OCI-LY7 (cell line): ENCODE measurements around the gene FAF2. TPM values are rescaled to one million over a fixed set of nuclear protein-coding genes. Genes with fewer than 3 reads are reported as not detected.
A peak's percentile ranks its signal among the peaks of the same experiment; 100 is the strongest.
"Not testable (repeated sequence)": the region's sequence is repeated elsewhere in the genome, so short reads cannot be mapped to it uniquely, and the experiment has no call there.

ENCODE experiments used
- BruUV-seq: library from RNA; stranded (reverse); fragments of 400-500 nt; replicated peaks from 2 replicates; lab custom pipeline; 2021; lab: Mats Ljungman, UMichigan
- CTCF ChIA-PET: fragments of 300-600 bp; sonication (Branson Sonifier 250); formaldehyde crosslinking; loops from one replicate; lab custom pipeline; 2022; ENCODE audit warnings: antibody characterized with exemption; ENCODE audit not compliant: unreplicated experiment; lab: Charles Lee
- POLR2A ChIA-PET: fragments of 300-600 bp; sonication (Branson Sonifier 250); formaldehyde crosslinking; loops from one replicate; lab custom pipeline; 2022; ENCODE audit warnings: antibody characterized with exemption; lab: Charles Lee
- DNase-seq: peaks from one replicate; pipeline ENCODE4 v3.0.0-alpha.2; 2015; ENCODE audit warnings: low spot score
- H2AFZ ChIP-seq: fragments of 200-600 bp; sonication (generic), shearing (Covaris generic); 2 replicates; pipeline ENCODE4 v1.6.1; 2014; ENCODE audit warnings: mild to moderate bottlenecking, antibody characterized with exemption, low read length, moderate library complexity
- H3K27ac ChIP-seq: fragments of 200-600 bp; sonication (generic); 2 replicates; pipeline ENCODE4 v1.5.1; 2014; ENCODE audit warnings: mixed run types, low read depth, mild to moderate bottlenecking, moderate library complexity, low read length, inconsistent platforms; ENCODE audit not compliant: poor library complexity, severe bottlenecking
- H3K36me3 ChIP-seq: fragments of 200-600 bp; sonication (generic); 2 replicates; pipeline ENCODE4 v1.6.1; 2014; ENCODE audit warnings: mild to moderate bottlenecking, antibody characterized with exemption, low read length, moderate library complexity, mixed read lengths; ENCODE audit not compliant: insufficient read depth
- H3K4me1 ChIP-seq: fragments of 200-600 bp; sonication (generic); 2 replicates; pipeline ENCODE4 v1.5.1; 2014; ENCODE audit warnings: mild to moderate bottlenecking, low read length; ENCODE audit not compliant: insufficient read depth, poor library complexity, severe bottlenecking
- H3K4me2 ChIP-seq: fragments of 200-600 bp; sonication (generic); 2 replicates; pipeline ENCODE4 v1.6.1; 2014; ENCODE audit warnings: mild to moderate bottlenecking, low read length
- H3K4me3 ChIP-seq: fragments of 200-600 bp; sonication (generic); 2 replicates; pipeline ENCODE4 v1.5.1; 2014; ENCODE audit warnings: mild to moderate bottlenecking, low read depth, low read length; ENCODE audit not compliant: poor library complexity, severe bottlenecking
- H3K79me2 ChIP-seq: fragments of 200-600 bp; sonication (generic); 2 replicates; pipeline ENCODE4 v1.6.1; 2016; ENCODE audit warnings: low read depth, mild to moderate bottlenecking, low read length, moderate library complexity, mixed read lengths; ENCODE audit not compliant: insufficient read depth
- H3K9me2 ChIP-seq: fragments of 200-600 bp; sonication (generic); 2 replicates; pipeline ENCODE4 v1.6.1; 2016; ENCODE audit warnings: mild to moderate bottlenecking, low read length, mixed read lengths; ENCODE audit not compliant: insufficient read depth
- H3K9me3 ChIP-seq: fragments of 200-600 bp; sonication (generic); 2 replicates; pipeline ENCODE4 v1.6.1; 2014; ENCODE audit warnings: mild to moderate bottlenecking, mixed run types, low read length, mixed read lengths
- H4K20me1 ChIP-seq: fragments of 200-600 bp; sonication (generic); 2 replicates; pipeline ENCODE4 v1.6.1; 2014; ENCODE audit warnings: mild to moderate bottlenecking, antibody characterized with exemption, low read length, moderate library complexity, mixed read lengths; ENCODE audit not compliant: insufficient read depth
- CTCF ChIP-seq: fragments of 200-600 bp; sonication (generic); conservative IDR thresholded peaks from 2 replicates; pipeline ENCODE4 v1.5.1; 2014; ENCODE audit warnings: mild to moderate bottlenecking, antibody characterized with exemption, low read length, moderate library complexity, mixed read lengths
- EZH2phosphoT487 ChIP-seq: fragments of 200-600 bp; sonication (generic); IDR thresholded peaks from 2 replicates; pipeline ENCODE4 v1.6.1; 2018; ENCODE audit warnings: low read depth, borderline replicate concordance, mild to moderate bottlenecking, mixed run types, antibody characterized with exemption, low read length, moderate library complexity, mixed read lengths
- intact Hi-C: fragments of 100-400 bp; cut with micrococcal nuclease; formaldehyde crosslinking; loops from one replicate; pipeline ENCODE4 v1.10.0; 2022; ENCODE audit not compliant: unreplicated experiment
- total RNA-seq, 2 experiments: library from RNA; depleted of rRNA in 1 of 2; stranded (reverse); fragments of >200 nt in 1 of 2; shearing (Covaris generic) in 1 of 2; gene quantifications; 2 replicates each; pipeline ENCODE4 v1.2.3, GENCODE V29; 2014 to 2022

FAF2 gene
- total RNA-seq, 2 experiments from 2014 or later = 36.9 to 49.7 TPM

GRCh38 chr5:176440927-176441706, 7.1 kb upstream of the FAF2 start:
- intact Hi-C loops = loop anchor here (10.0 kb wide), 1 partner anchor 554 kb away; no protein-coding TSS in a partner anchor
- no peaks in the 10 kb centered on the region for H3K9me3 ChIP-seq
- no peaks in the 10 kb centered on the region for H3K36me3 ChIP-seq
- no peaks in the 10 kb centered on the region for H3K9me2 ChIP-seq
- no peak overlapping the region; the same call in 1 of the 2 replicates for H2AFZ ChIP-seq
- CTCF ChIA-PET = no interaction called here
- H3K4me1 ChIP-seq = peaks cover 11% of the 10 kb centered on the region
- TF ChIP-seq EZH2phosphoT487 (no peak), CTCF (no peak)
- POLR2A ChIA-PET = interaction anchor here (1.0 kb wide), 1 partner anchor 97 kb away, joined by 4 read pairs; the partner anchor contains the start of gene RNF44
- no peak overlapping the region for H3K27ac ChIP-seq
- H3K79me2 ChIP-seq = no peaks in the 10 kb centered on the region
- H4K20me1 ChIP-seq = no peaks in the 10 kb centered on the region
- DNase-seq = no peak
- BruUV-seq = no TSS peak
- no peak overlapping the region for H3K4me2 ChIP-seq
- H3K4me3 ChIP-seq = no peak overlapping the region

DNA sequence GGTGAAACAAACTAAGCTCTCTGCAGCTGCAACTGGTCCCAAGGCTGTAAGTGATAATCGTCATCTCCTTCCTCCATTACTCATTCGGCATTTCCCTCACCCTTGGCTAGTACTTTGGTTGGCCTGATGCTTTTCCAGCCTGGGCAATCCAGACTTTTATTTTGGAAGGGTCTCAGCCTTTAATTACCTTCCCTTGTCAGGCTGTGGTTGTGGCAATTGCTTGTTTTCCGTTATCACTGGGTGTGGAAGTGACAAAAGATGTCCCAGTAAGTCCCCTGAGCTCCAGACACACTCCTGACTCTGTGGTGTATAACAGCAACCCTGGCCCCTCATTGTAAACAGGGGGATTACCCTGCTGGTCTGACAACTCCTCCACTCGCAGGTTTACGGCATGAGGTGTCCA, 6.3 kb upstream of the FAF2 start:
- CTCF ChIA-PET = no interaction called here
- no peak overlapping the region for H3K4me2 ChIP-seq
- intact Hi-C loops = loop anchor here (10.0 kb wide), 1 partner anchor 553 kb away; no protein-coding TSS in a partner anchor

DNA sequence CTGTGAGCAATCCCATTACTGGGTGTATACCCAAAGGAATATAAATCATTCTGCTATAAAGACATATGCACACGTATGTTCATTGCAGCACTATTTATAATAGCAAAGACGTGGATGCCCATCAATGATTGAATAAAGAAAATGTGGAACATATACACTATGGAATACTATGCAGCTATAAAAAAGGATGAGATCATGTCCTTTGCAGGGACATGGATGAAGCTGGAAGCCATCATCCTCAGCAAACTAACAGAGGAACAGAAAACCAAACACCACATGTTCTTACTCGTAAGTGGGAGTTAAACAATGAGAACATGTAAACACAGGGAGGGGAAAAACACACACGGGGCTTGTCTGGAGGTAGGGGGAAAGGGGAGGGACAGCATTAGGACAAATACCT, 5.3 kb upstream of the FAF2 start:
- H3K4me3 ChIP-seq, H3K9me2 ChIP-seq, H3K9me3 ChIP-seq, CTCF ChIA-PET, POLR2A ChIA-PET, H3K4me2 ChIP-seq, H2AFZ ChIP-seq, H3K79me2 ChIP-seq, H3K4me1 ChIP-seq, H3K36me3 ChIP-seq, DNase-seq, H3K27ac ChIP-seq, BruUV-seq, H4K20me1 ChIP-seq: not testable (repeated sequence)
- intact Hi-C loops = loop anchor here (10.0 kb wide), 1 partner anchor 552 kb away; no protein-coding TSS in a partner anchor

More for the DNA sequence above, 6.3 kb upstream of the FAF2 start:
- no peaks in the 10 kb centered on the region for H3K36me3 ChIP-seq
- peaks cover 6% of the 10 kb centered on the region for H3K4me1 ChIP-seq
- POLR2A ChIA-PET = interaction anchor here (0.5 to 1.0 kb wide), 3 partner anchors 23 to 1630 kb away, joined by 3 to 4 read pairs (median 3); partner anchors contain the start of gene RNF44
- H3K9me3 ChIP-seq = no peaks in the 10 kb centered on the region
- H3K27ac ChIP-seq = no peak overlapping the region
- DNase-seq = no peak
- no peaks in the 10 kb centered on the region for H3K79me2 ChIP-seq
- H4K20me1 ChIP-seq = no peaks in the 10 kb centered on the region
- TF ChIP-seq CTCF (no peak), EZH2phosphoT487 (no peak)
- no peaks in the 10 kb centered on the region for H3K9me2 ChIP-seq
- H2AFZ ChIP-seq = peak overlapping the region; percentile 13; the same call in 1 of the 2 replicates
- no peak overlapping the region for H3K4me3 ChIP-seq
- BruUV-seq = no TSS peak
